K562 (cell line): ENCODE data around the gene TSKS. TPM values are rescaled to one million over a fixed set of nuclear protein-coding genes. Genes with fewer than 3 reads are reported as not detected.

Experiments
- BCOR ChIP-seq: fragments of 450-650 bp; IDR thresholded peaks from 2 replicates; pipeline ENCODE4 v1.6.1; 2016
- CREBBP ChIP-seq: IDR thresholded peaks from one replicate; pipeline ENCODE4 v1.6.1; 2012; ENCODE audit warnings: low read depth, mild to moderate bottlenecking, control low read depth, inconsistent platforms, low read length
- ESRRA ChIP-seq: fragments of 450-650 bp; IDR thresholded peaks from 2 replicates; pipeline ENCODE4 v1.6.1; 2014; ENCODE audit warnings: low read depth, mild to moderate bottlenecking, moderate library complexity, borderline replicate concordance
- FIP1L1 ChIP-seq: fragments of 200-400 bp; formaldehyde crosslinking; IDR thresholded peaks from 2 replicates; pipeline ENCODE4 v1.6.1; 2018; ENCODE audit warnings: mild to moderate bottlenecking, low read depth, low read length; ENCODE audit not compliant: poor library complexity, severe bottlenecking
- FOXM1 ChIP-seq, 2 experiments: fragments of 450-650 bp in 1 of 2; sonication (generic) in 1 of 2; formaldehyde crosslinking in 1 of 2; IDR thresholded peaks; 2 replicates each; pipeline versions ENCODE4 v1.6.1 to v1.9.0; 2017 to 2022; ENCODE audit warnings: low read depth in 2 of 2, mild to moderate bottlenecking in 2 of 2, missing genetic modification reagents in 1 of 2, moderate library complexity in 1 of 2
- HMBOX1 ChIP-seq: sonication (generic); IDR thresholded peaks from 2 replicates; pipeline ENCODE4 v1.6.1; 2016
- HOXB6 ChIP-seq: fragments of 250-450 bp; sonication (Bioruptor Pico); IDR thresholded peaks from 2 replicates; pipeline ENCODE4 v1.5.1; 2022; ENCODE audit warnings: mild to moderate bottlenecking, borderline replicate concordance
- KLF16 ChIP-seq: IDR thresholded peaks from 2 replicates; pipeline ENCODE4 v1.6.1; 2016; ENCODE audit warnings: antibody characterized with exemption
- MGA ChIP-seq: fragments of 450-650 bp; IDR thresholded peaks from 2 replicates; pipeline ENCODE4 v1.6.1; 2016; ENCODE audit warnings: mild to moderate bottlenecking, moderate library complexity
- PHF20 ChIP-seq: fragments of 450-650 bp; IDR thresholded peaks from 2 replicates; pipeline ENCODE4 v1.6.1; 2018; ENCODE audit not compliant: partially characterized antibody
- RBM25 ChIP-seq: fragments of 200-400 bp; formaldehyde crosslinking; IDR thresholded peaks from 2 replicates; pipeline ENCODE4 v1.6.1; 2018; ENCODE audit warnings: low read length, low read depth, moderate library complexity; ENCODE audit not compliant: severe bottlenecking
- SMARCA5 ChIP-seq: fragments of 450-650 bp; IDR thresholded peaks from 2 replicates; pipeline ENCODE4 v1.6.1; 2016
- SRSF9 ChIP-seq: fragments of 200-400 bp; formaldehyde crosslinking; IDR thresholded peaks from 2 replicates; pipeline ENCODE4 v1.6.1; 2017; ENCODE audit warnings: low read depth, low read length, borderline replicate concordance
- THAP7 ChIP-seq: fragments of 250-450 bp; sonication (Bioruptor Pico); IDR thresholded peaks from 2 replicates; pipeline ENCODE4 v1.5.0; 2021
- ZNF57 ChIP-seq: fragments of 450-650 bp; formaldehyde crosslinking; IDR thresholded peaks from 2 replicates; pipeline ENCODE4 v1.4.0; 2020; ENCODE audit warnings: mild to moderate bottlenecking, moderate library complexity
- ZNF655 ChIP-seq: fragments of 250-450 bp; sonication (Bioruptor Pico); IDR thresholded peaks from 2 replicates; pipeline ENCODE4 v1.5.0; 2021
- polyA plus RNA-seq, 8 experiments: library from polyadenylated mRNA; depleted of rRNA in 4 of 8; stranded (reverse) in 5 of 8; unstranded in 3 of 8; fragments of >200 nt; fragmentation: Nextera tagmentation in 2 of 8; fragmentation: Illumina TruSeq in 1 of 8; extraction: Ambion mirVana in 2 of 8; extraction: Trizol in 1 of 8; gene quantifications; 2 replicates each; pipeline versions ENCODE4 v1.2.1 to v1.2.3, GENCODE V29; 2011 to 2014; ENCODE audit warnings: inconsistent platforms in 1 of 8, missing spikeins in 1 of 8
- total RNA-seq, 7 experiments: library from RNA; depleted of rRNA in 6 of 7; stranded (reverse); fragments of >200 nt in 6 of 7; fragmentation: Illumina TruSeq in 2 of 7; extraction: Trizol in 2 of 7; gene quantifications; 2 replicates each; pipeline versions ENCODE4 v1.2.1 to v1.2.3, GENCODE V29; 2011 to 2021; ENCODE audit warnings: low replicate concordance in 1 of 7

The TSKS gene
- total and polyA plus RNA-seq, 9 of the 15 experiments (the other 6 are each of a cell fraction or from before 2014, with no cell fraction given), result 0.14 to 4.5 (median 0.80) TPM

GRCh38 chr19:49776371-49776764 is 13.3 kb upstream of the TSKS start (continued):
- TF ChIP-seq MGA, result no peak
- no peak for TF ChIP-seq FOXM1 (IDR thresholded peaks at IDR 0.05; ENCODE audit: low read depth)
- no peak for TF ChIP-seq FOXM1 (CRISPR knock-in tag; IDR thresholded peaks at IDR 0.05; ENCODE audit: low read depth)
- no peak for TF ChIP-seq ZNF57 (CRISPR knock-in tag)
- TF ChIP-seq PHF20, result no peak
- TF ChIP-seq CREBBP, result no peak
- TF ChIP-seq FIP1L1, result no peak
- TF ChIP-seq BCOR, result peak; percentile 87
- no peak for TF ChIP-seq THAP7 (CRISPR knock-in tag)
- TF ChIP-seq SMARCA5, result peak; percentile 76
- TF ChIP-seq ESRRA, result no peak
- TF ChIP-seq RBM25, result peak; percentile 72
- no peak for TF ChIP-seq HOXB6 (CRISPR knock-in tag)
- no peak for TF ChIP-seq KLF16
- no peak for TF ChIP-seq SRSF9
- no peak for TF ChIP-seq ZNF655 (CRISPR knock-in tag)
- TF ChIP-seq HMBOX1, result no peak
